Fibroblast of skin of right biceps (primary cell): ENCODE data around the gene MAPRE2.
"Not testable (repeated sequence)": the region's sequence is repeated elsewhere in the genome, so short reads cannot be mapped to it uniquely, and the experiment has no call there.

Source experiments
- DNase-seq: peaks from one replicate; pipeline ENCODE4 v3.0.0-alpha.2; 2013

Gene MAPRE2

GRCh38 chr18:35158728-35159450 is 117.7 kb downstream of the MAPRE2 start:
- no peak for DNase-seq

- DNase-seq: no peak
Measured at GRCh38 chr18:35159782-35160181, 118.6 kb downstream of the MAPRE2 start.

GRCh38 chr18:35161485-35161884 is 120.3 kb downstream of the MAPRE2 start:
- no peak for DNase-seq

- DNase-seq: no peak
Measured at GRCh38 chr18:35161934-35162333, 120.7 kb downstream of the MAPRE2 start.

GRCh38 chr18:35163014-35163539 is 121.9 kb downstream of the MAPRE2 start:
- DNase-seq: no peak

GRCh38 chr18:35163721-35164120 is 122.5 kb downstream of the MAPRE2 start:
- DNase-seq: no peak

GRCh38 chr18:35164133-35164532 is 122.9 kb downstream of the MAPRE2 start:
- no peak for DNase-seq

GRCh38 chr18:35167332-35167731 is 126.1 kb downstream of the MAPRE2 start:
- no peak for DNase-seq

- DNase-seq: no peak
Measured at GRCh38 chr18:35167857-35168256, 126.6 kb downstream of the MAPRE2 start.

- DNase-seq: not testable (repeated sequence)
Measured at GRCh38 chr18:35170323-35170722, 129.1 kb downstream of the MAPRE2 start.

- DNase-seq: no peak
Measured at GRCh38 chr18:35171315-35171987, 130.2 kb downstream of the MAPRE2 start.

GRCh38 chr18:35172009-35172408 is 130.8 kb downstream of the MAPRE2 start:
- DNase-seq: no peak

- DNase-seq: no peak
Measured at GRCh38 chr18:35172451-35173035, 131.3 kb downstream of the MAPRE2 start.

GRCh38 chr18:35174093-35174731 is 133.0 kb downstream of the MAPRE2 start:
- DNase-seq: no peak

GRCh38 chr18:35174745-35175144 is 133.5 kb downstream of the MAPRE2 start:
- no peak for DNase-seq

- no peak for DNase-seq
Measured at GRCh38 chr18:35176925-35177324, 135.7 kb downstream of the MAPRE2 start.

GRCh38 chr18:35178260-35178659 is 137.0 kb downstream of the MAPRE2 start:
- peak; percentile 76 for DNase-seq

GRCh38 chr18:35179906-35180305 is 138.7 kb downstream of the MAPRE2 start:
- no peak for DNase-seq

- DNase-seq: no peak
Measured at GRCh38 chr18:35180455-35180854, 139.2 kb downstream of the MAPRE2 start.

GRCh38 chr18:35182151-35182550 is 140.9 kb downstream of the MAPRE2 start:
- peak; percentile 68 for DNase-seq

- DNase-seq: no peak
Measured at GRCh38 chr18:35183886-35184285, 142.7 kb downstream of the MAPRE2 start.

GRCh38 chr18:35185771-35186170 is 144.6 kb downstream of the MAPRE2 start:
- no peak for DNase-seq

GRCh38 chr18:35186291-35187034 is 145.2 kb downstream of the MAPRE2 start:
- no peak for DNase-seq
